Mucosa of rectum (tissue), 2 donors: ENCODE measurements around the gene VPS13D.
A peak's percentile ranks its signal among the peaks of the same experiment; 100 is the strongest.
"Not testable (repeated sequence)": the region's sequence is repeated elsewhere in the genome, so short reads cannot be mapped to it uniquely, and the experiment has no call there.

Experiments used
- H3K27ac ChIP-seq, 2 donors: one replicate each; pipeline ENCODE4 v1.7.0; 2013; ENCODE audit warnings: inconsistent platforms in 2 of 2, low read depth in 2 of 2, low read length in 2 of 2
- H3K27me3 ChIP-seq, 2 donors: one replicate each; pipeline ENCODE4 v1.7.0; 2013; ENCODE audit warnings: low read length in 2 of 2; ENCODE audit not compliant: control insufficient read depth in 2 of 2, insufficient read depth in 2 of 2
- H3K36me3 ChIP-seq, 2 donors: one replicate each; pipeline ENCODE4 v1.7.0; 2013; ENCODE audit warnings: low read length in 2 of 2; ENCODE audit not compliant: control insufficient read depth in 2 of 2, insufficient read depth in 2 of 2
- H3K4me1 ChIP-seq, 2 donors: one replicate each; pipeline ENCODE4 v1.7.0; 2013; ENCODE audit warnings: low read length in 2 of 2, mild to moderate bottlenecking in 1 of 2; ENCODE audit not compliant: control insufficient read depth in 2 of 2, insufficient read depth in 2 of 2
- H3K4me3 ChIP-seq, 2 donors: one replicate each; pipeline ENCODE4 v1.7.0; 2013; ENCODE audit warnings: low read length in 2 of 2
- H3K9ac ChIP-seq, 2 donors: one replicate each; pipeline ENCODE4 v1.7.0; 2013; ENCODE audit warnings: low read length in 2 of 2, low read depth in 1 of 2, mild to moderate bottlenecking in 1 of 2
- H3K9me3 ChIP-seq, 2 donors: one replicate each; pipeline ENCODE4 v1.7.0; 2013; ENCODE audit warnings: low read length in 2 of 2; ENCODE audit not compliant: control insufficient read depth in 2 of 2
- donor health status: healthy.
- donor health status: Normal muscosa, but diverticular disease.

The VPS13D gene

DNA sequence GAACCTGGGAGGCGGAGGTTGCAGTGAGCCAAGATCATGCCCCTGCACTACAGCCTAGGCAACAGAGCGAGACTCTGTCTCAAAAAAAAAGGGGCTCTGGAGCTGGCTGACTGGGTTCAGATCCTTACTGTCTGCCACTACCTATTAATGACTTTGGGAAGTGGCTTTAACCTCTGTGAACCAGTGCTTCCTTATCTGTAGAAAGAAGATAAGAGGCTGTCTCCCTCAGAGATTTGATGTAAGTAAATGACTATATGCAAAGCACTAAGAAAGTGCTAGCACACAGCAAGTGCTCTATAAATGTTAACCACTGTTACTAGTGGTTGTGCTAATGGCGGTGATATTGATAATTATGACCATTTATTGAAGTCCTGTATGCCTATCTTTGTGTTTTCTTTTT, 94.6 kb downstream of the VPS13D start:
- Histone ChIP-seq H3K4me3 (no peak overlapping the region), H3K9ac (no peak overlapping the region), H3K36me3 (peaks cover 37 to 59% of the 10 kb centered on the region in 2 donors), H3K4me1 (no peaks in the 10 kb centered on the region), H3K9me3 (no peaks in the 10 kb centered on the region), H3K27ac (no peak overlapping the region), H3K27me3 (no peaks in the 10 kb centered on the region)

DNA sequence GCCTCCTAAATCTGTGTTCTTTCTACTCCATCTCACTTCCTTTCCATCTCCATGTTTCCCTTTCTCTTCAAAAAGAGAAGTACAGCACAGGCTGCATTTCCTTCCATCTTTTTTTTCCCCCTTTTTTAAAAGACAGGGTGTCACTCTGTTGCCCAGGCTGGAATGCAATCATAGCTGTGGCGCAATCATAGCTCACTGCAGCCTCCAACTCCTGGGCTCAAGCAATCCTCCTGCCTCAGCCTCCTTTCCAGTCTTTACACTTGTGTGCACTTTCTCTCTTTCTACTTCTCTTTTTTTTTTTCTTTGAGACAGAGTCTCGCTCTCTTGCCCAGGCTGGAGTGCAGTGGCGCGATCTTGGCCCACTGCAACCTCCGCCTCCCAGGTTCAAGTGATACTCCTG, 95.1 kb downstream of the VPS13D start:
- not testable (repeated sequence) for H3K9me3 ChIP-seq, H3K4me1 ChIP-seq, H3K27me3 ChIP-seq, H3K27ac ChIP-seq, H3K4me3 ChIP-seq, H3K9ac ChIP-seq
- peaks cover 32 to 59% of the 10 kb centered on the region in 2 donors for H3K36me3 ChIP-seq

DNA sequence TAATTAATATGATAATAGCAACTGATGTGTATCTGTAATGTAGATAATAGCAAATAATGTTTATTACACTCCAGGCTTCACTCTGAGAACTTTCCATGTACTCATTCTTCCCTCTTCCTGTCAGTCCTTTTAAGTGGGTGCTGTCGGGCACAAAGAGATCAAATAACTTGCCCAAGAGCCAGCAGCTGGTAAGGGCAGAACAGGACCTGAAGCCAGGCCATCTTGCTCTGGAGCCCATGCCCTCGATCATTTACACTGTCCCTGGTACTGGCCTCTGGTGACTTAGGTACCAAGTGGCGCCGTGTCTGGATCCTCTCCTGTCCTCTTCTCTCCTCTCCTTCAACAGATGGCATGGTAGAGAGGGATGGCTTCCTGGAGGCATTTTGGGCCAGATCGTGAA, 97.2 kb downstream of the VPS13D start:
- Histone ChIP-seq H3K4me3 (no peak overlapping the region), H3K9me3 (no peaks in the 10 kb centered on the region), H3K9ac (no peak overlapping the region), H3K27me3 (no peaks in the 10 kb centered on the region), H3K27ac (no peak overlapping the region), H3K36me3 (peaks cover 24 to 43% of the 10 kb centered on the region in 2 donors), H3K4me1 (no peaks in the 10 kb centered on the region)

DNA sequence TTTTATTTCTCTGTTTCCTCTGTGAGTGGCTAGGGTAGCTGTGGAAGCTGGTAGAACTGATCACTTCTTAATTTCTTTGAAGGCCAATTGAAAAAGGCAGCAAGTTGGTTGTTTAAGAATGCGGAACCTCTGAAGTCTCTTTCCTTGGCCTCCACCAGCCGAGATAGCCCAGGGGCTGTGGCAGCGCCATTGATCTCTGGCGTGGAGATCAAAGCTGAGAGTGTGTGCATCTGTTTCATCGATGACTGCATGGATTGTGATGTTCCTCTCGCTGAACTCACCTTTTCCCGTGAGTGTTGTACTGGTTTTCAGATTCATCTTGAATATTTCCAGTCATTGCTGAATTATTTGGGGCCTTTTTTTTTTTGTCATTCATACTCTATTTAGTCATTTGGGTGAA, 97.7 kb downstream of the VPS13D start:
- peaks cover 20 to 38% of the 10 kb centered on the region in 2 donors for H3K36me3 ChIP-seq

DNA sequence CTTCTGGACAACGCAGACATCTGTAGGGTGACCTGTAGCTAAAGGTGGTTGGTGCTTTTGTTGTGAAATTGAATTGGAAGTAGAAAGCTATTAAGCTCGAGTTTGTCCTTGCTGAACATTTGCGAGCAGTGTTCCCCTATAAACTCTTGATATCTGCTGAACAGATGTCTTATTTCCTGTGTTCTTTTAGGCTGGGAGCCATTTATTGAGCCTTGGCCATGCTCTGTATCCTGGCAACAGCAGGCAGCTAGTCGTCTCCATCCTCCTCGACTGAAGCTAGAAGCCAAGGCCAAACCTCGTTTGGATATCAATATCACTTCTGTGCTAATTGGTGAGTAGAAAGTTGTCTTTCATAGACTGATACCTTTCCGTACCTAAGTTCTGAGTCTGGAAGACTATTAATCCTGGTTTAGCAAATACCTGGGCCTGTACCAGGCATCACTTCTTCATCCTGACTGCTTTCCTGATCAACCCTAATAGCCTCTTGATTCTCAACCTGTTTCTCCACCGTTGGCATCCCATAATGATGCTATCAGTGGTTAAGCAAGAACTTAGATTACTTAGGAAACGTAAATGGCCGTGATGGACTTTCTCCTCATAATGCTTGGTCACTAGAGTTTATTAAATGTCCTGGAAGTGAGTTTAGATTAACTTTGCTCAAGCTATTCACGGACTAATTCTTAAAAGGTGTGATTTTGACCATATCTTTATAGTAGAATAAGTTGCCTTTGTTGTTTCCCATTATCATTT, 103.4 kb downstream of the VPS13D start:
- peaks cover 36 to 43% of the 10 kb centered on the region in 2 donors for H3K36me3 ChIP-seq
- H3K9me3 ChIP-seq: no peaks in the 10 kb centered on the region
- no peak overlapping the region for H3K27ac ChIP-seq
- H3K9ac ChIP-seq: no peak overlapping the region
- no peaks in the 10 kb centered on the region for H3K27me3 ChIP-seq
- no peak overlapping the region for H3K4me3 ChIP-seq
- H3K4me1 ChIP-seq: no peaks in the 10 kb centered on the region

More for the DNA sequence above, 97.7 kb downstream of the VPS13D start:
- H3K4me1 ChIP-seq: no peaks in the 10 kb centered on the region
- no peaks in the 10 kb centered on the region for H3K27me3 ChIP-seq
- H3K9ac ChIP-seq: no peak overlapping the region
- H3K9me3 ChIP-seq: no peaks in the 10 kb centered on the region
- H3K27ac ChIP-seq: no peak overlapping the region
- no peak overlapping the region for H3K4me3 ChIP-seq

DNA sequence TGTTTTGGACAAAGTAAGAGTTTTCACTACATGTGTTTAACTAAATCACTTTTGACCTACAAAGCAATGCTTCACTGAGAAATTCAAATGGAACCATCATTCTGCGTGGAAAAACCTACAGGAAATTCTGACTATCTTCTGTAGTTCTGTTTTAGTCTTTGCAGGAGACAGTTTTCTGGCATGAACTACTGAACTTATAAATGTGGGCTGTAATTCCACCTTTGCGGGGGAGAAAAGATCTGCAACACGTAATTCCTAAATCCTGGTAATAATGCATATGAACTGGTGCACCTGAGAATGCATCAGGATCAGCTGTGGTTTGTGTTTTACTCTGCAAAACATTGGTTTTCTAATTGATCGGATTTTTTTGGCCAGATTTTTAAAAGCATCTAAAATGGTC, 106.0 kb downstream of the VPS13D start:
- Histone ChIP-seq H3K4me1 (peaks cover 8 to 16% of the 10 kb centered on the region in 2 donors), H3K27ac (no peak overlapping the region), H3K4me3 (no peak overlapping the region), H3K36me3 (peaks cover 30 to 36% of the 10 kb centered on the region in 2 donors), H3K9ac (no peak overlapping the region), H3K9me3 (no peaks in the 10 kb centered on the region), H3K27me3 (no peaks in the 10 kb centered on the region)

DNA sequence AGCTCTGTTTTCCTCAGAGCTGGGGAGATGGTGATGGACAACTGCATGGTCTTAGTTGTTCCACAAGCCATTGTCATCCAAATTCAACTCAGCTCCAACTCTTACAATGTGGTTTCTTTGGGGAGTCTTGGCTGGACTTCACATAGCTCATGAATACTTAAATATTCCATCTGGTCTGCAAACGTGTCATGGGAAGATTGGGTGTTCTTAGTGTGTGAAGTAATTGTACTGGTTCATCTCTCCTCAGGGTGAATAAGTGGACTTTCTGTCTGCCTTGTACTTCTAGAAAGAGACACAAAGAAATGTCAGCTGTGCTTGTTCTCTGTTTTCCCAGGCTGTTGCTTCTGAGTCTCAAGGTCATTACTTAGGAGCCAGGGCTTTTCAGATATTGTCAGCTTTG, 106.6 kb downstream of the VPS13D start:
- Histone ChIP-seq H3K4me1 (peaks cover 8 to 17% of the 10 kb centered on the region in 2 donors), H3K9me3 (no peaks in the 10 kb centered on the region), H3K4me3 (no peak overlapping the region), H3K36me3 (peaks cover 30 to 36% of the 10 kb centered on the region in 2 donors), H3K9ac (no peak overlapping the region), H3K27ac (no peak overlapping the region), H3K27me3 (no peaks in the 10 kb centered on the region)

DNA sequence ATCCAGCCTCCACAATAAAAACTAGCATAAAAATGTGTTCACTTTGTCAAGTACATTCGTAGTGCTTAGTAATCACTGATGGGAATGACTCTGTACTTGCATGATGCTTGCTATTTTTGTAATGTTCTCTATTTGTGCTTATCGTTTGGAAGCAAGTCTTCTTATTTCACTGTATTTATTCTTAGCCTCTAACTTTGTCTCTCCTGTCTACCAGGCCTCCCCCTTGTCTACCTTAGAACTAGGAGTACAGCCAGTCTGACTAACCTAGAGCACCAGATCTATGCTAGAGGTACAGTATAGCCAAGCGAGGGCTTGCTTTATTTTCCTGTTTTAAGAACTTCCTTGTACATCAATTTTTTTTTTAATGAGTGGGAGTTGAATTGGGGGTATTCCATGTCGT, 108.2 kb downstream of the VPS13D start:
- H3K4me1 ChIP-seq: peaks cover 8 to 17% of the 10 kb centered on the region in 2 donors
- no peak overlapping the region for H3K9ac ChIP-seq
- no peaks in the 10 kb centered on the region for H3K27me3 ChIP-seq
- no peaks in the 10 kb centered on the region for H3K9me3 ChIP-seq
- no peak overlapping the region for H3K27ac ChIP-seq
- peaks cover 32 to 35% of the 10 kb centered on the region in 2 donors for H3K36me3 ChIP-seq
- H3K4me3 ChIP-seq: no peak overlapping the region

DNA sequence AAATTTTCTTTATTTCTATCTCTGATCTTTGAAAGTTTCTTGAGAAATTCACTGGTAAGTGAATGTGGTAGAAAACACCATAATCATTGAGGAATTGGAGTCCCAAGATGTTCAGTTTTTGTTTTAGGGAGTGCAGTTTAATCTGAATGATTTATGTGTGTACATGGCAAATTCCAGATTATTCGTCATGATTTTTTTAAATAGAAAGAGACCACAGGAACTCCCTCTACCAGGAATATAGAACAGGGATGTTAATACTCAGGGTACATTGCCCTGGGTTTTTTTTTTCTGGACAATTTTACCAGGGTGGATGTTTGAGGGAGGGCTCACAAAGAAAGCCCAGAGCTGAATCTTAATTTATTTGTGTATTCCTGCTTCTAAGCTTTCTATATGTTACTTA, 109.0 kb downstream of the VPS13D start:
- H3K4me1 ChIP-seq: peaks cover 8 to 17% of the 10 kb centered on the region in 2 donors
- H3K9me3 ChIP-seq: no peaks in the 10 kb centered on the region
- H3K27me3 ChIP-seq: no peaks in the 10 kb centered on the region
- peaks cover 25 to 27% of the 10 kb centered on the region in 2 donors for H3K36me3 ChIP-seq
- H3K9ac ChIP-seq: no peak overlapping the region
- no peak overlapping the region for H3K4me3 ChIP-seq
- H3K27ac ChIP-seq: peak overlapping the region in 1 of 2 donors; percentile 15

DNA sequence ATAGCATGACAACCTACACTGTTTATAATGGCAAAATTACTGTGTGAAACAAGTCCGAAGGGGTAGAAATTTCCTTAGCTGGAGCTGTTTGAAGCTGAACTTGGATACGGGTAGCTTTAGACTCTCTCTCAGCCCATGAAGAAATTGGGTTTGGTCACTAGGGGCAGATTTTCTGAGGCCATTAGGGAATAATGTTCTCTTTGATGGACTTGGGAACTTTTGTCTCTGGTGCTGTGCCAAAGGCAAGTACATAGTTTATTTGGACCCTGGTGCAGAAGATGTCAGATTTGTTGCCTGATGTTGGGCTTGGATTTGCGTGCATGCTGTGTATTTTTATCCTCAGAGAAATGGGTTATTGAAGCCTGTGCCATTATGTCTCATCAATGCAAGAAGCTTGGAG, 109.6 kb downstream of the VPS13D start:
- H3K27me3 ChIP-seq: no peaks in the 10 kb centered on the region
- H3K9ac ChIP-seq: no peak overlapping the region
- H3K4me1 ChIP-seq: peaks cover 8 to 19% of the 10 kb centered on the region in 2 donors
- H3K9me3 ChIP-seq: no peaks in the 10 kb centered on the region
- H3K4me3 ChIP-seq: no peak overlapping the region
- H3K27ac ChIP-seq: peak overlapping the region; percentile 15 to 28
- H3K36me3 ChIP-seq: peaks cover 22 to 24% of the 10 kb centered on the region in 2 donors
